ENCODE data around the gene TRAK1.

The TRAK1 gene

DNA sequence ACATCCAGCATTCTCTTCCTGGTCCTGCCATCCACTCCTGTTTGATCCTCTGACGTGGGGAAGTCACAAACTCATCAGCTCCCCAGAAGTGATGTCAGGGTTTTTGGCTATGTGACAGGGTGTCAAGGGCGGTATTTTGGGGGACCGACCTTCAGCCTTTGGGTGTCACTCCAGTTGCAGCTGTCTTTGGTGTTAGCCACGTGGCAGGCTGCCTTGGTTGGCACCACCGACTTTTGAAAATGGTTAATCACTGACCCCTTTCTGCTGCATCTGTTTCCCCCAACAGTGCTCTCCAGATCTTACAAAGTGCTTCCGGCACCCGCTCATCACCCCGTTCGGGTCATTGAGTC, 86.6 kb downstream of the TRAK1 start:
- Histone ChIP-seq H3K36me3 (ENCODE audit: insufficient read depth, low read length) (no peaks in the 10 kb centered on the region), H3K9ac (ENCODE audit: low read depth, low read length) (no peak overlapping the region), H3K4me3 (ENCODE audit: low read length) (no peak overlapping the region), H3K4me1 (ENCODE audit: control insufficient read depth, insufficient read depth, low read length) (peaks cover 14% of the 10 kb centered on the region), H3K27me3 (ENCODE audit: control insufficient read depth, insufficient read depth, low read length) (no peaks in the 10 kb centered on the region), H3K9me3 (replicated peaks; ENCODE audit: low read length) (no peaks in the 10 kb centered on the region), H3K4me2 (ENCODE audit: low read length) (no peak overlapping the region)

DNA sequence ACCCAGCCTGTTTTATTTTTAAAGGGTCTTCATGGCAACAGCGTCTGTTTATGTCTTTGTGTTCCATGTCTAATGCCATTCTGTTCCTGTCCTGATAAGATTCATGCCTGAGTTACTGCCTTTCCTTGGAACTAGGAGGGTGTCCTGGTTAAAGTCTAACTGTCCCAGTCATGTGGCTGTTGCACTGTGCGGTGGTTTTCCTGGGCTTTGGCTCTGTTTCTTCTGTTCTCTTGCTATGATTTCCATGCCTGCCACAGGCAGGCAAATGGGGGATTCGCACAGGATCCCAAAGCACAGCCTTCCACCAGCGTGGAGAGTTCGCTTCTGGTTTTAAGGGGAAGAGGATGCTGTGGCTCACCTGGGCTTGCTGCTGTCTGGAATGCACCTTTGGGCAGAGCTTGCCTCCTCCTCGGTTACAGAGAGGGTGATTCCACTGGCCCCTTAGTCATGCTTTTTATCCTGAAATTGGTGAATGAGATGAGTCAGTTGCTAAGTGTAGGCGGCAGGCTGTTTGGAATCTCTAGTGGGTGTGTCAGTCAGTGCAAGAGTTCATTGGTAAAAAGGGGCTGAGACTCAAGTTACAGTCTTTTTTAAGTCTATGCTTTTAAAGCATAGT, 88.1 kb downstream of the TRAK1 start:
- no peaks in the 10 kb centered on the region for H3K27me3 ChIP-seq (ENCODE audit: control insufficient read depth, insufficient read depth, low read length)
- no peaks in the 10 kb centered on the region for H3K36me3 ChIP-seq (ENCODE audit: insufficient read depth, low read length)
- H3K4me3 ChIP-seq (ENCODE audit: low read length) = peak overlapping the region; percentile 11
- peaks cover 21% of the 10 kb centered on the region for H3K4me1 ChIP-seq (ENCODE audit: control insufficient read depth, insufficient read depth, low read length)
- peak overlapping the region; percentile 59 for H3K4me2 ChIP-seq (ENCODE audit: low read length)
- no peak overlapping the region for H3K9ac ChIP-seq (ENCODE audit: low read depth, low read length)
- no peaks in the 10 kb centered on the region for H3K9me3 ChIP-seq (replicated peaks; ENCODE audit: low read length)

DNA sequence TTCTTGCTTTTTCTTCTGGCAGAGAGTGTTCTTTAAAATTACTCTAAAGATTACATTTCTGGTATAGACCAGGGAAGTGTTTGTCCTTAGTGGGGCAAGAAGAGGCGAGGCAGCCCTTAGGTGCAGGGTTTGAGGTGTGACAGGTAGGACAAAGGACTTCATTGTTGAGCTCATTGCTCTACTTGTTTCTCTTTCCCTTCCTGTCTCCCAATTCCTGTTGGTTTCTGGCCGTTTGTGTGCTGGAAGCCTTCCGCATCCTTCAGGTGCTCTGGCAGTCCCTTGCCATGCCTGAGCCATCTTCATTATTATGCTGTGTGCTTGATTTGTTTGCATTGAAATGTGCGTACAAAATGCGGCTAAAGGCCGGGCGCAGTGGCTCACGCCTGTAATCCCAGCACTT, 89.7 kb downstream of the TRAK1 start:
- Histone ChIP-seq H3K27me3 (ENCODE audit: control insufficient read depth, insufficient read depth, low read length) (no peaks in the 10 kb centered on the region), H3K4me3 (ENCODE audit: low read length) (no peak overlapping the region), H3K36me3 (ENCODE audit: insufficient read depth, low read length) (no peaks in the 10 kb centered on the region), H3K4me2 (ENCODE audit: low read length) (no peak overlapping the region), H3K9me3 (replicated peaks; ENCODE audit: low read length) (no peaks in the 10 kb centered on the region), H3K4me1 (ENCODE audit: control insufficient read depth, insufficient read depth, low read length) (peaks cover 29% of the 10 kb centered on the region), H3K9ac (ENCODE audit: low read depth, low read length) (no peak overlapping the region)

DNA sequence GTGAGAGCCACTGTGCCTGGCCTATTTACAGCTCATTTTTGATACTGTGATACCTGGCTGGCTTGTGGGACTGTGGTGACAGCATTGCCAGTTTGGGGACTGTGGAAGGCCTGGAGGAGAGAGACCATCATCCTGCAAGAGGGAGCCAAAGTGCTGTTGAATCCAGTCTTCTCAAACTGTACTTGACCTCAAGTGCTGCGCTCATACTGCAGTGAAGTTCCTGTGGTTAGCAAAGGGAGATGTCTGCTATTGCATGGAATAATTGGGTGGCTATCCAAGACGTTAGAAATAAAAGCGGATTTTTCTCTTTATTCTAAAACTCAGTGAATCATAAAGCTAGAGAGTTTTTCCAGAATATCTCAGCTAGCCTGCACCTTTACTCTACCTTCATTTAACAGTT, 91.4 kb downstream of the TRAK1 start:
- Histone ChIP-seq H3K9me3 (replicated peaks; ENCODE audit: low read length) (no peaks in the 10 kb centered on the region), H3K4me2 (ENCODE audit: low read length) (no peak overlapping the region), H3K36me3 (ENCODE audit: insufficient read depth, low read length) (peaks cover 3% of the 10 kb centered on the region), H3K9ac (ENCODE audit: low read depth, low read length) (no peak overlapping the region), H3K27me3 (ENCODE audit: control insufficient read depth, insufficient read depth, low read length) (no peaks in the 10 kb centered on the region), H3K4me1 (ENCODE audit: control insufficient read depth, insufficient read depth, low read length) (peaks cover 29% of the 10 kb centered on the region), H3K4me3 (ENCODE audit: low read length) (no peak overlapping the region)

DNA sequence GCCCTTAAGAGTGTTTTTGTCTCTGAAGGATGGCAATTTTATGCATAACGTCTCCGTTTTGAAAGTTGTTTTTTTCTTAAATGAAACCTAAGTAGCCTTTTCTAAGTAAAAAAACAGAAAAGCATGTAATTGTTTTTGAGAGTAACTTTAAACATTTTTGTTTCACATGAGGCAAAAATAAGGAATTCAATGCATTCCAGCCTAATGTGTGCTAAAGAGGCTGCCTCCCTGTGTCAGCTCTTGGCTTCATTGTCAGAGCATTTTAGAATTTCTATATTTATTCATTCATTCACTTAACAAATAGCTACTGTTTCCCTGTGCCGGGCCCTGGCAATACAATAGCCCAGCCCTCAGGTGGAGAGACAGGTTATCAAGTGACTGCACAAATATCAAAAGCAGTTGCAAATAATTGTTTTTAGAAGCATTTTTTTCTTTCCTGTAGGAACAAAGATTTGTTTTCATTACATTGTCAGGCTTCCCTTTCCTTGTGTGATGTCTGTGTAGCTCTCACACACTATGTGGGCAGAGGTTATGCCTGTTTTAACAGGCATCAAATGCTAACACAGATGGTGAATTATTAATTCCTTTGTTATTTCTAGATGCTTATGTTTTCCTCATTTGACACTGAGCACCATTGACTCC, 93.0 kb downstream of the TRAK1 start:
- peaks cover 23% of the 10 kb centered on the region for H3K4me1 ChIP-seq (ENCODE audit: control insufficient read depth, insufficient read depth, low read length)
- H3K27me3 ChIP-seq (ENCODE audit: control insufficient read depth, insufficient read depth, low read length) = no peaks in the 10 kb centered on the region
- H3K36me3 ChIP-seq (ENCODE audit: insufficient read depth, low read length) = peaks cover 11% of the 10 kb centered on the region
- H3K4me3 ChIP-seq (ENCODE audit: low read length) = no peak overlapping the region
- H3K9me3 ChIP-seq (replicated peaks; ENCODE audit: low read length) = no peaks in the 10 kb centered on the region
- H3K9ac ChIP-seq (ENCODE audit: low read depth, low read length) = no peak overlapping the region
- no peak overlapping the region for H3K4me2 ChIP-seq (ENCODE audit: low read length)

DNA sequence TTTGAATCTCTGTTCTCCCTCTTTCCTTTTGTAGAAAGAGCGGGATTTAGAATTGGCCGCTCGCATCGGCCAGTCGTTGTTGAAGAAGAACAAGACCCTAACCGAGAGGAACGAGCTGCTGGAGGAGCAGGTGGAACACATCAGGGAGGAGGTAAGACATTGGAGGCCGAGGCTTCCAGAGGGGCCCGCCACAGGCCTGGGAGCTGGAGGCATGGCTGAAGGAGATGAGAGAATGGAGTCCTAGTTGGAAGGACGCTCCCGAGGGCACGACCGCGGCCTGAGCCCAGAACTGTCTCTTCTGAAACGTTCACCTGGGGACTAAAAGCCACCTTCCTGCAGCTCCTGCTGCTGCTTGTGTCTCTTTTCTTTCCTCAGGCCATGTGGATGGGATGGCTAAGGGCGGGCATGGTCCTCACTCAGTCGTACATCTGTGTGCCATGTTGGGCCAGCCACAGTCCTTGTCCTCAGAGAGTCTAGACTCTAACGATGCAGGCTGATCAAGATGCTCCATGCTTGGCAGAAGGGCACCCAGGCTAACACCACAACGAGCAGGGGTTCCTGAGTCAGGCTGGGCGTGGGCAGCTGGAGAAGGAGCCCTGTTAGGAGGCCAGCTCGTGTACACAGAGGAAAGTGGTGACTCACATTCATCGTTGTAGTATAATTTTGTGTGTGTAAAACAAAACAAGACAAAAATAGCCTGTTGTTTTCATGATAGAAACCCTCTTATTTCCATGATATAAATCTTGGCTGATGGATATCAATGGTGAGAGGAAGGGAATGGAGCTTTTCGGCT, 93.7 kb downstream of the TRAK1 start:
- Histone ChIP-seq H3K4me2 (ENCODE audit: low read length) (peak overlapping the region; percentile 38), H3K4me3 (ENCODE audit: low read length) (no peak overlapping the region), H3K4me1 (ENCODE audit: control insufficient read depth, insufficient read depth, low read length) (peaks cover 17% of the 10 kb centered on the region), H3K9me3 (replicated peaks; ENCODE audit: low read length) (no peaks in the 10 kb centered on the region), H3K36me3 (ENCODE audit: insufficient read depth, low read length) (peaks cover 11% of the 10 kb centered on the region), H3K9ac (ENCODE audit: low read depth, low read length) (no peak overlapping the region), H3K27me3 (ENCODE audit: control insufficient read depth, insufficient read depth, low read length) (no peaks in the 10 kb centered on the region)

DNA sequence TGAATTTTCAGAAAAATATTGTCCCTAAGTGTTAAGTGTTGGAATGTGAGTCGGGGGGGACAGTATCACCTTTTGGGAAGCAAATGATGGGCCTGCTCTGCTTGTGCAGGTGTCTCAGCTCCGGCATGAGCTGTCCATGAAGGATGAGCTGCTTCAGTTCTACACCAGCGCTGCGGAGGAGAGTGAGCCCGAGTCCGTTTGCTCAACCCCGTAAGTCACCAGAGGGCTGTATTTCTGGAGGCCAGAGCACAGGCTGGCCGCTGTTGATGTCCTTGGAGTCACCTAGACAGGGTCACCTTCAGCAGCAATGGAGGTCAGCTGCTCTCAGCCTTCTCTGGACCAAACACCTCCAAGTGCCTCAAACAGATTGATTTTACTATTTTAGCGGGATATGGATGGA, 96.8 kb downstream of the TRAK1 start:
- Histone ChIP-seq H3K9me3 (replicated peaks; ENCODE audit: low read length) (no peaks in the 10 kb centered on the region), H3K4me1 (ENCODE audit: control insufficient read depth, insufficient read depth, low read length) (peaks cover 16% of the 10 kb centered on the region), H3K4me3 (ENCODE audit: low read length) (no peak overlapping the region), H3K9ac (ENCODE audit: low read depth, low read length) (no peak overlapping the region), H3K4me2 (ENCODE audit: low read length) (no peak overlapping the region), H3K27me3 (ENCODE audit: control insufficient read depth, insufficient read depth, low read length) (no peaks in the 10 kb centered on the region), H3K36me3 (ENCODE audit: insufficient read depth, low read length) (peaks cover 15% of the 10 kb centered on the region)

DNA sequence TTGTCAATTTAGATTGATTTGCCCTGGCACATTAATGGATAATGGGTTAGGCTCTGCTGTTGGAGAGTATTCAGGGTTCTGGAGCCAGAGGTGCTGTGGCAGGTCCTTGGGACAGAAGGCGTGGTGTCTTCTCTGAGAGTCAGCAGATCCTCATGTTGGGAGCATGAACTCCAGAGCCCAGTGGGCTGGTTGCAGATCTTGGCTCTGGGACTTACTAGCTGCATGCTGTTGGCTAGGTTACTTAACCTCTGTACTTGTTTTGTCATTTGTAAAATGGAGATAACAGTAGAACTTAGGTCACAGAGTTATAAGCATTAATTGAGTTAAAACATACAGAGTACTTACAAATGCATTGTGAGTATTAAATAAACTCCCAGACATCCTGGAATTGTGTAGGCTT, 97.2 kb downstream of the TRAK1 start:
- H3K27me3 ChIP-seq (ENCODE audit: control insufficient read depth, insufficient read depth, low read length) = no peaks in the 10 kb centered on the region
- no peak overlapping the region for H3K9ac ChIP-seq (ENCODE audit: low read depth, low read length)

DNA sequence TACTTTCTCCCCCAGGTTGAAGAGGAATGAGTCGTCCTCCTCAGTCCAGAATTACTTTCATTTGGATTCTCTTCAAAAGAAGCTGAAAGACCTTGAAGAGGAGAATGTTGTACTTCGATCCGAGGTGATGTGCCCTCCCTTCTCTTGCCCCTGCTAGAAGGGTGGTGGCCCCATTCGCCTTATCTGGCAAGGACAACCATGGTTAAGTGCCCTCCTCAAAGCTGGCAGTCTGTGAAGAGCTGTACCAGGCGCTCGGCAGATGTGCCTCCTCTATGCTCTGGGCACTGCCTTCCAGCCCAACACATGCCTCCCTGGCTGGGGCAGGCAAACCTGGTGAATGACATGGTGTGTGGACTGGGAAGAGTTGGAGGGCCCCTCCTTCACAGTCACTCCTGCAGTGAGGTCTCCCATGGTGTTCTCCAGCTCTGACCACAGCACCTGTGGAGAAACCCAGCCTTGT, 97.9 kb downstream of the TRAK1 start:
- no peak overlapping the region for H3K4me3 ChIP-seq (ENCODE audit: low read length)
- peaks cover 10% of the 10 kb centered on the region for H3K4me1 ChIP-seq (ENCODE audit: control insufficient read depth, insufficient read depth, low read length)
- no peaks in the 10 kb centered on the region for H3K9me3 ChIP-seq (replicated peaks; ENCODE audit: low read length)
- H3K36me3 ChIP-seq (ENCODE audit: insufficient read depth, low read length) = peaks cover 17% of the 10 kb centered on the region
- no peak overlapping the region for H3K9ac ChIP-seq (ENCODE audit: low read depth, low read length)
- no peaks in the 10 kb centered on the region for H3K27me3 ChIP-seq (ENCODE audit: control insufficient read depth, insufficient read depth, low read length)
- no peak overlapping the region for H3K4me2 ChIP-seq (ENCODE audit: low read length)

More for the DNA sequence above, 97.2 kb downstream of the TRAK1 start:
- Histone ChIP-seq H3K4me2 (ENCODE audit: low read length) (no peak overlapping the region), H3K4me3 (ENCODE audit: low read length) (no peak overlapping the region), H3K36me3 (ENCODE audit: insufficient read depth, low read length) (peaks cover 15% of the 10 kb centered on the region), H3K9me3 (replicated peaks; ENCODE audit: low read length) (no peaks in the 10 kb centered on the region), H3K4me1 (ENCODE audit: control insufficient read depth, insufficient read depth, low read length) (peaks cover 16% of the 10 kb centered on the region)

DNA sequence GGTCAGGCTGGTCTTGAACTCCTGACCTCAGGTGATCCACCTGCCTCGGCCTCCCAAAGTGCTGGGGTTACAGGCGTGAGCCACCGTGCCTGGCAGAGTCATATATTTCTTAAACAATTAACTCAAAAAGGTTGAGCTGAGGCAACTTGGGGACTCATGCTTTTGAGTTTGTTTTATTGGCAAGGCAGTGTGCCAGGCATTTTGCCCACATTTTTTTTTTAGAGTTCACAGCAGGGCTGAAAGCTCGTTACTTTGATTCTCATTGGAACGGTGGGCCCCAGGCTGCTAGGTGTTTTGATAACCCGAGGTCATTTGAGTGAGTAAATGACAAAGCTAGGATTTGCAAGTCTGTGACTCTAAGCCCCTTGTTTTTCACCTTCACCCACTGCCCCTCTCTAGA, 98.6 kb downstream of the TRAK1 start:
- Histone ChIP-seq H3K36me3 (ENCODE audit: insufficient read depth, low read length) (peaks cover 23% of the 10 kb centered on the region), H3K4me3 (ENCODE audit: low read length) (no peak overlapping the region), H3K4me1 (ENCODE audit: control insufficient read depth, insufficient read depth, low read length) (peaks cover 3% of the 10 kb centered on the region)

DNA sequence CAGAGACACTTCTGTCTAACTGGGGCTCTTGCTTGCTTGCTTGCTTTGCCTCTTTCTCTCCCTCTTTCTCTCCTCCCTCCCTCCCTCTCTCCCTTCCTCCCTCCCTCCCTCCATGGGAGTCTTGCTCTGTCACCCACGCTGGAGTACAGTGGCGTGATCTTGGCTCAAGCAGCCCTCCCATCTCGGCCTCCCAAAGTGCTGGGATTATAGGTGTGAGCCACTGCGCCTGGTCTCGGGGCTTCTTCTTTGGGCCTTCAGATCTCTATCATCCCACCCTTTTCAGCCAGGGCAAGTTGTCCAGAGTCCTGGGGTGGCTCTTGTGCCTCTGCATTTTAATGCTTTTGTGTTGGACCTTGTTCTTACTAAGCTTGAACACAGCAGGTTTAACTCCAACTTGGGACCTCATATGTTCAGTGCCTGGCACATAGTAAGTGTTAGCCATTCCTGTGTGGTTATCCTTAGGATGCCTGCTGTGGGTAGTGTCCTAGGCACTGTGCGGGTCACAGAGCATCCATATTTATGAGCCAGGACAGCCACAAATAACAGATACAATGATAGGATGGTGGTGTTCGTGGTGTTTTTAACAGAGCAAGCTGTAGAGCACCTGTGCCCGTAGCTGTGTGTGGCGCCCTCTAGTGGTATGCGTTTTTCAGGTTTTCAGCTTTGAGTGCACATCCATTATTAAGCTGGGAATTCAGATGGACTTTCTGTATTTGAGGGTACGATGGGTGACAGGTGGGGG, 99.7 kb downstream of the TRAK1 start:
- no peak overlapping the region for H3K9ac ChIP-seq (ENCODE audit: low read depth, low read length)

More for the DNA sequence above, 98.6 kb downstream of the TRAK1 start:
- Histone ChIP-seq H3K9ac (ENCODE audit: low read depth, low read length) (no peak overlapping the region), H3K27me3 (ENCODE audit: control insufficient read depth, insufficient read depth, low read length) (no peaks in the 10 kb centered on the region), H3K4me2 (ENCODE audit: low read length) (no peak overlapping the region), H3K9me3 (replicated peaks; ENCODE audit: low read length) (no peaks in the 10 kb centered on the region)

More for the DNA sequence above, 99.7 kb downstream of the TRAK1 start:
- Histone ChIP-seq H3K36me3 (ENCODE audit: insufficient read depth, low read length) (peaks cover 31% of the 10 kb centered on the region), H3K9me3 (replicated peaks; ENCODE audit: low read length) (no peaks in the 10 kb centered on the region), H3K4me2 (ENCODE audit: low read length) (no peak overlapping the region), H3K4me1 (ENCODE audit: control insufficient read depth, insufficient read depth, low read length) (no peaks in the 10 kb centered on the region), H3K27me3 (ENCODE audit: control insufficient read depth, insufficient read depth, low read length) (no peaks in the 10 kb centered on the region), H3K4me3 (ENCODE audit: low read length) (no peak overlapping the region)

Data from skeletal muscle satellite cell (primary cell).